Activated naive CD8-positive, alpha-beta T cell treated with anti-CD3 and anti-CD28 coated beads for 36 hours (primary cell): ENCODE data around the gene ITIH4. TPM values are rescaled to one million over a fixed set of nuclear protein-coding genes. Genes with fewer than 3 reads are reported as not detected.

Source experiments
- DNase-seq: peaks from one replicate; pipeline ENCODE4 v3.0.0; 2021
- H3K27ac Mint-ChIP-seq: one replicate; pipeline ENCODE4 v1.8.0; 2022; ENCODE audit warnings: mild to moderate bottlenecking, moderate library complexity, mixed read lengths
- H3K27me3 Mint-ChIP-seq: one replicate; pipeline ENCODE4 v1.8.0; 2022; ENCODE audit warnings: mild to moderate bottlenecking, mixed read lengths
- H3K36me3 Mint-ChIP-seq: one replicate; pipeline ENCODE4 v1.8.0; 2021; ENCODE audit warnings: mild to moderate bottlenecking, mixed read lengths
- H3K4me1 Mint-ChIP-seq: one replicate; pipeline ENCODE4 v1.8.0; 2021; ENCODE audit warnings: mixed read lengths
- H3K4me3 Mint-ChIP-seq: one replicate; pipeline ENCODE4 v1.8.0; 2022; ENCODE audit warnings: mild to moderate bottlenecking, moderate library complexity, mixed read lengths
- H3K9me3 Mint-ChIP-seq: one replicate; pipeline ENCODE4 v1.8.0; 2022; ENCODE audit warnings: mixed read lengths
- total RNA-seq, 2 experiments: library from RNA; stranded (reverse); gene quantifications; one replicate each; pipeline ENCODE4 v1.2.3, GENCODE V29; 2021

The ITIH4 gene
- total RNA-seq: 1 to 10 TPM; 4.8 to 6.8 TPM

GRCh38 chr3:52830535-52831258 lies at the start of gene ITIH4:
ITIH4 (minus strand) TSS chr3:52830672; CDS start chr3:52830642, 30 bp downstream.
- no peak for DNase-seq
- Mint-ChIP-seq H3K4me1 (peaks cover 4% of the 10 kb centered on the region), H3K27ac (no peak within 1 kb of the TSS), H3K4me3 (no peak within 1 kb of the TSS), H3K36me3 (peaks cover 2% of the 10 kb centered on the region), H3K27me3 (no peaks in the 10 kb centered on the region), H3K9me3 (no peaks in the 10 kb centered on the region)

GRCh38 chr3:52880047-52880446 lies 49.6 kb upstream of the ITIH4 start:
- Mint-ChIP-seq H3K9me3 (no peaks in the 10 kb centered on the region), H3K4me3 (no peak overlapping the region), H3K27ac (no peak overlapping the region), H3K4me1 (peaks cover 24% of the 10 kb centered on the region), H3K36me3 (peaks cover 18% of the 10 kb centered on the region), H3K27me3 (no peaks in the 10 kb centered on the region)
- DNase-seq: no peak

GRCh38 chr3:52879581-52879980 lies 49.1 kb upstream of the ITIH4 start:
- Mint-ChIP-seq H3K27ac (no peak overlapping the region), H3K4me1 (peaks cover 29% of the 10 kb centered on the region), H3K9me3 (no peaks in the 10 kb centered on the region), H3K27me3 (no peaks in the 10 kb centered on the region), H3K36me3 (peaks cover 15% of the 10 kb centered on the region), H3K4me3 (no peak overlapping the region)
- no peak for DNase-seq

GRCh38 chr3:52879090-52879489 lies 48.6 kb upstream of the ITIH4 start:
- H3K9me3 Mint-ChIP-seq: no peaks in the 10 kb centered on the region

GRCh38 chr3:52877085-52877484 lies 46.6 kb upstream of the ITIH4 start:
- no peaks in the 10 kb centered on the region for H3K27me3 Mint-ChIP-seq
- H3K36me3 Mint-ChIP-seq: peaks cover 15% of the 10 kb centered on the region
- H3K4me3 Mint-ChIP-seq: no peak overlapping the region
- H3K4me1 Mint-ChIP-seq: peaks cover 38% of the 10 kb centered on the region
- no peaks in the 10 kb centered on the region for H3K9me3 Mint-ChIP-seq
- no peak for DNase-seq
- H3K27ac Mint-ChIP-seq: no peak overlapping the region

More at GRCh38 chr3:52879090-52879489, 48.6 kb upstream of the ITIH4 start:
- Mint-ChIP-seq H3K27me3 (no peaks in the 10 kb centered on the region), H3K27ac (no peak overlapping the region), H3K4me3 (no peak overlapping the region), H3K36me3 (peaks cover 11% of the 10 kb centered on the region), H3K4me1 (peaks cover 34% of the 10 kb centered on the region)
- DNase-seq: no peak

- Mint-ChIP-seq H3K36me3 (peaks cover 20% of the 10 kb centered on the region), H3K9me3 (no peaks in the 10 kb centered on the region), H3K27ac (peak overlapping the region; percentile 76), H3K4me1 (peaks cover 33% of the 10 kb centered on the region), H3K27me3 (no peaks in the 10 kb centered on the region), H3K4me3 (peak overlapping the region; percentile 24)
- no peak for DNase-seq
Observed at GRCh38 chr3:52874864-52875587, 44.6 kb upstream of the ITIH4 start.

GRCh38 chr3:52874160-52874701 lies 43.8 kb upstream of the ITIH4 start:
- H3K4me3 Mint-ChIP-seq: no peak overlapping the region
- peak overlapping the region; percentile 59 for H3K27ac Mint-ChIP-seq
- DNase-seq: no peak
- H3K36me3 Mint-ChIP-seq: peaks cover 18% of the 10 kb centered on the region
- no peaks in the 10 kb centered on the region for H3K9me3 Mint-ChIP-seq
- H3K4me1 Mint-ChIP-seq: peaks cover 30% of the 10 kb centered on the region
- H3K27me3 Mint-ChIP-seq: no peaks in the 10 kb centered on the region

- DNase-seq: no peak
- Mint-ChIP-seq H3K4me1 (peaks cover 30% of the 10 kb centered on the region), H3K4me3 (no peak overlapping the region), H3K36me3 (peaks cover 21% of the 10 kb centered on the region), H3K27ac (no peak overlapping the region), H3K27me3 (no peaks in the 10 kb centered on the region), H3K9me3 (no peaks in the 10 kb centered on the region)
Observed at GRCh38 chr3:52873433-52874159, 43.1 kb upstream of the ITIH4 start.

- H3K36me3 Mint-ChIP-seq: peaks cover 24% of the 10 kb centered on the region
- H3K4me1 Mint-ChIP-seq: peaks cover 30% of the 10 kb centered on the region
- H3K4me3 Mint-ChIP-seq: no peak overlapping the region
- no peak for DNase-seq
- no peak overlapping the region for H3K27ac Mint-ChIP-seq
- no peaks in the 10 kb centered on the region for H3K9me3 Mint-ChIP-seq
- no peaks in the 10 kb centered on the region for H3K27me3 Mint-ChIP-seq
Observed at GRCh38 chr3:52872245-52872644, 41.8 kb upstream of the ITIH4 start.

- Mint-ChIP-seq H3K27ac (no peak overlapping the region), H3K4me1 (peaks cover 30% of the 10 kb centered on the region), H3K4me3 (no peak overlapping the region), H3K9me3 (no peaks in the 10 kb centered on the region), H3K27me3 (no peaks in the 10 kb centered on the region), H3K36me3 (peaks cover 25% of the 10 kb centered on the region)
- DNase-seq: no peak
Observed at GRCh38 chr3:52871761-52872160, 41.3 kb upstream of the ITIH4 start.

- H3K36me3 Mint-ChIP-seq: peaks cover 33% of the 10 kb centered on the region
- H3K27ac Mint-ChIP-seq: no peak overlapping the region
- no peak overlapping the region for H3K4me3 Mint-ChIP-seq
- peaks cover 7% of the 10 kb centered on the region for H3K9me3 Mint-ChIP-seq
- no peak for DNase-seq
- H3K27me3 Mint-ChIP-seq: no peaks in the 10 kb centered on the region
- peaks cover 22% of the 10 kb centered on the region for H3K4me1 Mint-ChIP-seq
Observed at GRCh38 chr3:52870471-52870870, 40.0 kb upstream of the ITIH4 start.

GRCh38 chr3:52866427-52866826 lies 36.0 kb upstream of the ITIH4 start:
- H3K4me3 Mint-ChIP-seq: no peak overlapping the region
- no peak overlapping the region for H3K27ac Mint-ChIP-seq
- peaks cover 16% of the 10 kb centered on the region for H3K9me3 Mint-ChIP-seq
- DNase-seq: no peak
- H3K27me3 Mint-ChIP-seq: no peaks in the 10 kb centered on the region
- H3K36me3 Mint-ChIP-seq: peaks cover 48% of the 10 kb centered on the region
- H3K4me1 Mint-ChIP-seq: peaks cover 3% of the 10 kb centered on the region

GRCh38 chr3:52865994-52866393 lies 35.5 kb upstream of the ITIH4 start:
- peaks cover 16% of the 10 kb centered on the region for H3K9me3 Mint-ChIP-seq
- no peaks in the 10 kb centered on the region for H3K27me3 Mint-ChIP-seq
- peaks cover 48% of the 10 kb centered on the region for H3K36me3 Mint-ChIP-seq

GRCh38 chr3:52860424-52860768 lies 29.9 kb upstream of the ITIH4 start:
- Mint-ChIP-seq H3K27me3 (no peaks in the 10 kb centered on the region), H3K27ac (no peak overlapping the region), H3K4me1 (no peaks in the 10 kb centered on the region), H3K36me3 (peaks cover 24% of the 10 kb centered on the region), H3K4me3 (no peak overlapping the region), H3K9me3 (peaks cover 10% of the 10 kb centered on the region)
- DNase-seq: no peak

More at GRCh38 chr3:52865994-52866393, 35.5 kb upstream of the ITIH4 start:
- no peak overlapping the region for H3K4me3 Mint-ChIP-seq
- H3K4me1 Mint-ChIP-seq: peaks cover 2% of the 10 kb centered on the region
- H3K27ac Mint-ChIP-seq: no peak overlapping the region
- no peak for DNase-seq
